ENCODE measurements around the gene NME3. TPM values are rescaled to one million over a fixed set of nuclear protein-coding genes. Genes with fewer than 3 reads are reported as not detected.

Gene NME3
- total and polyA plus RNA-seq, 2 donors (not counting 1 experiment from before 2014, with no cell fraction given), result 9.9 to 69.7 TPM

DNA sequence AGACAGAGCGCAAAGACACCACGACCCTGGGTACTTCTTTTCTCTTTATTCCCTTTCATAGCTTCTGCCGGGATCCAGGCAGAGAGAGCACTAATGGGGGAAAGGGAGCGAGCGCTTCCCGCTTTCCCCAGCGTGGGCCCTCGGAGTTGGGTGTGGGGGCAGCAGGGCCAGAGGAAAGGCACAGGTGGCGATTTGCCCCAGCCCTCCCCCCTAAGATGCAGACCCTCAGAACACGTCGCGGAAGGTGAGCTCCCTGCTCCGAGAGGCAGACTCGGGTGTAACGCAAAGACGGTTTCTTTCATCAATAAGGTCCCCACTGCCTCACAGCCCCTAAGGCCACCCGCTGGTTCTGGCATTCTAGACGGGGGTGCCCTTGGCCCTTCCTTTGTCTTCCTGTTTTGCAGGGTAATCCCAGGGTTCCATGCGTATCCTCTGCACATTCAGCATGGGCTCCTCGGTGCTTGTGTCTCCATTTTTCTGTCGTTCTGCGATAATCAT lies 570 bp upstream of the NME3 start:
- Histone ChIP-seq H3K9me3 (ENCODE audit: control insufficient read depth, insufficient read depth, low read depth, low read length) (no peaks in the 10 kb centered on the region), H3K9ac (ENCODE audit: insufficient read depth, low read length) (peak overlapping the region; percentile 85), H3K36me3 (ENCODE audit: control insufficient read depth, insufficient read depth, low read length) (peaks cover 30% of the 10 kb centered on the region), H3K4me3 (replicated peaks in 1 of 4; ENCODE audit: control extremely low read depth in 1 of 4, insufficient read depth in 1 of 4, low read depth in 3 of 4, low read length in 4 of 4) (peak overlapping the region; percentile 76 to 89 (median 84)), H3K79me2 (ENCODE audit: control insufficient read depth, insufficient read depth, low read length) (peaks cover 31% of the 10 kb centered on the region), H3K4me2 (ENCODE audit: extremely low read depth, insufficient read depth, low read length) (peak overlapping the region; percentile 100), H3K4me1 (ENCODE audit: control insufficient read depth, extremely low read depth, insufficient read depth, low read length) (peaks cover 21% of the 10 kb centered on the region), H4K20me1 (ENCODE audit: control insufficient read depth, extremely low read depth, insufficient read depth, low read length) (no peaks in the 10 kb centered on the region), H3K27me3 (ENCODE audit: control insufficient read depth, insufficient read depth, low read length) (no peaks in the 10 kb centered on the region), H2AFZ (ENCODE audit: low read length) (no peak overlapping the region), H3K27ac (ENCODE audit: insufficient read depth, low read length) (peak overlapping the region; percentile 61)
- DNase-seq (ENCODE audit: low read depth in 2 of 2), result no peak
- no peak for TF ChIP-seq EZH2 (IDR thresholded peaks at IDR 0.05; ENCODE audit: low read length, missing control alignments)
- TF ChIP-seq, protein P1, sequence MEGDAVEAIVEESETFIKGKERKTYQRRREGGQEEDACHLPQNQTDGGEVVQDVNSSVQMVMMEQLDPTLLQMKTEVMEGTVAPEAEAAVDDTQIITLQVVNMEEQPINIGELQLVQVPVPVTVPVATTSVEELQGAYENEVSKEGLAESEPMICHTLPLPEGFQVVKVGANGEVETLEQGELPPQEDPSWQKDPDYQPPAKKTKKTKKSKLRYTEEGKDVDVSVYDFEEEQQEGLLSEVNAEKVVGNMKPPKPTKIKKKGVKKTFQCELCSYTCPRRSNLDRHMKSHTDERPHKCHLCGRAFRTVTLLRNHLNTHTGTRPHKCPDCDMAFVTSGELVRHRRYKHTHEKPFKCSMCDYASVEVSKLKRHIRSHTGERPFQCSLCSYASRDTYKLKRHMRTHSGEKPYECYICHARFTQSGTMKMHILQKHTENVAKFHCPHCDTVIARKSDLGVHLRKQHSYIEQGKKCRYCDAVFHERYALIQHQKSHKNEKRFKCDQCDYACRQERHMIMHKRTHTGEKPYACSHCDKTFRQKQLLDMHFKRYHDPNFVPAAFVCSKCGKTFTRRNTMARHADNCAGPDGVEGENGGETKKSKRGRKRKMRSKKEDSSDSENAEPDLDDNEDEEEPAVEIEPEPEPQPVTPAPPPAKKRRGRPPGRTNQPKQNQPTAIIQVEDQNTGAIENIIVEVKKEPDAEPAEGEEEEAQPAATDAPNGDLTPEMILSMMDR (conservative IDR thresholded peaks at IDR 0.05 in 1 of 2, IDR thresholded peaks at IDR 0.05 in 1 of 2; ENCODE audit: low read depth in 1 of 2, low read length in 2 of 2), result no peak

DNA sequence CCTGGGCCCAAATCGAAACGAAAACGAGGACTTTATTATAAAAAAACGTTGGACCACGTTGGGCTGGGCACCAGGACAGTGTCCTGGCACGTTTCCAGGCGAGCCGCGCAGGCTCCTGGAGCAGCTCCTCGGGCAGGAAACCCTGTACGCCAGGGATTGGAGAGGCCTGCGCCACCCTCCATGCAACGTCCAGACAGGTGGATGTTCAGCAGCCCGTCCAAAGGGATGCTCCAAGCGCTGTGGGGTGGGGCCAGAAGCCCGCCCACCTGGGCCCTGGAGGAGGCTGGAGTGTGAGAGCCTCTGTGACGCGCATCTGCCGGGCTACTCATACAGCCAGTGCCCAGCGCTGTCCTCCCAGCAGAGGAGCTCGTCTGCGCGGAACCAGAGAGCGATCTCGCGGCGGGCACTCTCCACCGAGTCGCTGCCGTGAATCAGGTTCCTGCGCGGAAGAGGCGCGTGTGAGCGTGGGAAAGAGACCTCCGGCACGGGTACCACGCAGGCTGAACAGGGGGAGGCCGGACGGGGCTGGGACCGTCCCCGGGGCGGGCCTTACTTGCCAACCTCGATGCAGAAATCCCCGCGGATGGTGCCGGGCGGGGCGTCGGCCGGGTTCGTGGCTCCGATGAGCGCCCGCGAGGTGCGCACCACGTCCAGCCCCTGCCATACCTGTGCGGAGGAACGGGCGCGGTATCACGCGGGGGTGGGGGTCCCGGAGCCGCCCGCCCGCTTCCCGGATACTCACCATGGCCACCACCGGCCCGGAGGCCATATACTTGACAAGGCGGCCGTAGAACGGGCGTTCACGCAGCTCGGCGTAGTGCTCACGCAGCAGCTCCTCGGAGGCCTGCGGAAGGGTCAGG lies 785 bp downstream of the NME3 start:
- H3K27ac ChIP-seq (ENCODE audit: insufficient read depth, low read length), result peak overlapping the region; percentile 63
- H3K4me3 ChIP-seq (replicated peaks in 1 of 4; ENCODE audit: control extremely low read depth in 1 of 4, insufficient read depth in 1 of 4, low read depth in 3 of 4, low read length in 4 of 4), result peak overlapping the region; percentile 54 to 89 (median 70)
- H4K20me1 ChIP-seq (ENCODE audit: control insufficient read depth, extremely low read depth, insufficient read depth, low read length), result no peaks in the 10 kb centered on the region
- H3K9ac ChIP-seq (ENCODE audit: insufficient read depth, low read length), result peak overlapping the region; percentile 70
- no peaks in the 10 kb centered on the region for H3K27me3 ChIP-seq (ENCODE audit: control insufficient read depth, insufficient read depth, low read length)
- DNase-seq (ENCODE audit: low read depth in 2 of 2), result peak; percentile 59 to 69
- H3K36me3 ChIP-seq (ENCODE audit: control insufficient read depth, insufficient read depth, low read length), result peaks cover 34% of the 10 kb centered on the region
- no peak overlapping the region for H2AFZ ChIP-seq (ENCODE audit: low read length)
- no peak for TF ChIP-seq EZH2 (IDR thresholded peaks at IDR 0.05; ENCODE audit: low read length, missing control alignments)
- TF ChIP-seq, protein P1 (conservative IDR thresholded peaks at IDR 0.05 in 1 of 2, IDR thresholded peaks at IDR 0.05 in 1 of 2; ENCODE audit: low read depth in 1 of 2, low read length in 2 of 2), result no peak
- H3K9me3 ChIP-seq (ENCODE audit: control insufficient read depth, insufficient read depth, low read depth, low read length), result no peaks in the 10 kb centered on the region
- peak overlapping the region; percentile 77 for H3K4me2 ChIP-seq (ENCODE audit: extremely low read depth, insufficient read depth, low read length)
- peaks cover 31% of the 10 kb centered on the region for H3K79me2 ChIP-seq (ENCODE audit: control insufficient read depth, insufficient read depth, low read length)
- peaks cover 21% of the 10 kb centered on the region for H3K4me1 ChIP-seq (ENCODE audit: control insufficient read depth, extremely low read depth, insufficient read depth, low read length)

DNA sequence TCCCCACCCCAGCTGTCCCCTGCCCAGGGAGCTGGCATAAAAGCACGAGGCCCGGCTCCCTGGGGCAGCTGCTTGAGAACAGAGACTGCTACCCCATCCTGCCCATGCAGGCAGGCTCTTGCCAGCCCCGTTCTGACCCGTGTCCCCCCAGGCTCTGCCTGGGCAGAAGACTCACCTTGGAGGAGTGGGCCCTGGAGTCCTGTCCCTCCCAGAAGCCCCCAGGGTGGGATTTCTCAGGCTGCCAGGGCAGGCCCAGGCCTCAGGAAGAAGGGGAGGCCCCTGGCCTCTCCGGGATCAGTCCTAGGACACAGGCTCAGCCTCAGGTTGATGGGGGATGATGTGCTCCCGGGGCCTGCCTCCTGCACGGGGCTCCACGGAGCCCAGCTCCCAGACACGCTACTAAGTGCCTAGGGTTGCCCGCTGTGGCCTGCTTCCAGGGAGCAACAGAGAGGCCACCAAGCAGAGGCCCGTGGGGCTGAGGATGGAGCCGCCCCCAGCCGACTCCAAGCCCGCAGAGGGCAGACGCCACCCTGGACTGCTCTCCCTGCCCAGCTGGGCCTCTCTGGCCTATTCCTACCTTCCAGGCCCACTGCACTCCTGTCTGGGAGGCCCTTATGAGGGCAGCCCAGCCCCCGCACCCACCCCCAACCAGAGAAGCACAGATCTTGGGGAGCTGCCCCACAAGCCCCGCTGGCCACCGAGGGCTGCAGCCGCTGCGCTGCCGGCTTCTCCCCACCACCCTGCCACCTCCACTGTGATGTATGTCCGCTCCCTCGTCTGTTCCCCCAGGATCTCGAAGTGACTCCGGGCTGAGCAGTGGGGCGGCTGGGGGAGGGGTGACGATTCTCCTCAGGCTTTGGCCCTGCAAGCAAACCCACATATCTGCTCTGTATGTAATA lies 1.7 kb downstream of the NME3 start:
- Histone ChIP-seq H3K36me3 (ENCODE audit: control insufficient read depth, insufficient read depth, low read length) (peaks cover 36% of the 10 kb centered on the region), H3K9me3 (ENCODE audit: control insufficient read depth, insufficient read depth, low read depth, low read length) (no peaks in the 10 kb centered on the region), H3K4me2 (ENCODE audit: extremely low read depth, insufficient read depth, low read length) (peak overlapping the region; percentile 77), H3K27ac (ENCODE audit: insufficient read depth, low read length) (peak overlapping the region; percentile 63), H3K27me3 (ENCODE audit: control insufficient read depth, insufficient read depth, low read length) (no peaks in the 10 kb centered on the region), H3K9ac (ENCODE audit: insufficient read depth, low read length) (no peak overlapping the region), H3K79me2 (ENCODE audit: control insufficient read depth, insufficient read depth, low read length) (peaks cover 23% of the 10 kb centered on the region), H2AFZ (ENCODE audit: low read length) (no peak overlapping the region), H3K4me3 (replicated peaks in 1 of 4; ENCODE audit: control extremely low read depth in 1 of 4, insufficient read depth in 1 of 4, low read depth in 3 of 4, low read length in 4 of 4) (peak overlapping the region in 2 of 4 experiments; percentile 54 to 84), H4K20me1 (ENCODE audit: control insufficient read depth, extremely low read depth, insufficient read depth, low read length) (no peaks in the 10 kb centered on the region), H3K4me1 (ENCODE audit: control insufficient read depth, extremely low read depth, insufficient read depth, low read length) (peaks cover 19% of the 10 kb centered on the region)
- TF ChIP-seq, protein P1 (conservative IDR thresholded peaks at IDR 0.05 in 1 of 2, IDR thresholded peaks at IDR 0.05 in 1 of 2; ENCODE audit: low read depth in 1 of 2, low read length in 2 of 2), result no peak
- TF ChIP-seq EZH2 (IDR thresholded peaks at IDR 0.05; ENCODE audit: low read length, missing control alignments), result no peak
- no peak for DNase-seq (ENCODE audit: low read depth in 2 of 2)
